DOHH2 (cell line): ENCODE results near the gene ZNRF2.

Experiments used
- H3F3A ChIP-seq: fragments of 200-600 bp; sonication (generic), shearing (Covaris generic); 2 replicates; pipeline ENCODE4 v1.6.0; 2016; ENCODE audit warnings: antibody characterized with exemption, mild to moderate bottlenecking; ENCODE audit not compliant: control insufficient read depth, insufficient read depth
- H3K27ac ChIP-seq: fragments of 200-600 bp; sonication (generic); 2 replicates; pipeline ENCODE4 v1.5.1; 2014; ENCODE audit warnings: low read depth, mild to moderate bottlenecking, low read length, moderate library complexity
- H3K27me3 ChIP-seq: fragments of 200-600 bp; sonication (generic); 2 replicates; pipeline ENCODE4 v1.6.1; 2014; ENCODE audit warnings: mild to moderate bottlenecking, low read length, mixed read lengths; ENCODE audit not compliant: control insufficient read depth
- H3K36me3 ChIP-seq: fragments of 200-600 bp; sonication (generic); 2 replicates; pipeline ENCODE4 v1.6.1; 2014; ENCODE audit warnings: mild to moderate bottlenecking, low read length, moderate library complexity, mixed read lengths; ENCODE audit not compliant: control insufficient read depth
- H3K4me1 ChIP-seq: fragments of 200-600 bp; sonication (generic); 2 replicates; pipeline ENCODE4 v1.6.1; 2014; ENCODE audit warnings: mild to moderate bottlenecking, low read length, mixed read lengths; ENCODE audit not compliant: control insufficient read depth
- H3K4me2 ChIP-seq: fragments of 200-600 bp; sonication (generic); 2 replicates; pipeline ENCODE4 v1.6.0; 2014; ENCODE audit warnings: mild to moderate bottlenecking, low read length, moderate library complexity
- H3K4me3 ChIP-seq: fragments of 200-600 bp; sonication (generic); 2 replicates; pipeline ENCODE4 v1.5.1; 2014; ENCODE audit warnings: mild to moderate bottlenecking, low read length, mixed read lengths
- H3K79me2 ChIP-seq: fragments of 200-600 bp; sonication (generic); 2 replicates; pipeline ENCODE4 v1.6.1; 2014; ENCODE audit warnings: mild to moderate bottlenecking, low read length, mixed read lengths; ENCODE audit not compliant: control insufficient read depth
- H3K9me2 ChIP-seq: fragments of 200-600 bp; sonication (generic); replicated peaks from 2 replicates; pipeline ENCODE4 v1.6.1; 2014; ENCODE audit warnings: mild to moderate bottlenecking, low read length, mixed read lengths; ENCODE audit not compliant: control insufficient read depth
- H3K9me3 ChIP-seq: fragments of 200-600 bp; sonication (generic); 2 replicates; pipeline ENCODE4 v1.6.1; 2014; ENCODE audit warnings: antibody characterized with exemption, low read length, mixed read lengths; ENCODE audit not compliant: control insufficient read depth, insufficient read depth
- H4K20me1 ChIP-seq: fragments of 200-600 bp; sonication (generic); 2 replicates; pipeline ENCODE4 v1.6.0; 2014; ENCODE audit warnings: low read depth, mild to moderate bottlenecking, antibody characterized with exemption, low read length, moderate library complexity; ENCODE audit not compliant: control insufficient read depth, insufficient read depth
- EZH2phosphoT487 ChIP-seq: fragments of 200-600 bp; sonication (generic); IDR thresholded peaks from 2 replicates; pipeline ENCODE4 v1.6.1; 2017; ENCODE audit warnings: borderline replicate concordance, mild to moderate bottlenecking, antibody characterized with exemption, low read length, moderate library complexity, mixed read lengths
- TF ChIP-seq, protein P1 (sequence below): fragments of 200-600 bp; sonication (generic); IDR thresholded peaks from one replicate; pipeline ENCODE4 v1.5.1; 2014; ENCODE audit warnings: antibody characterized with exemption, mild to moderate bottlenecking, low read depth, low read length; ENCODE audit not compliant: poor library complexity, severe bottlenecking

Gene ZNRF2

DNA sequence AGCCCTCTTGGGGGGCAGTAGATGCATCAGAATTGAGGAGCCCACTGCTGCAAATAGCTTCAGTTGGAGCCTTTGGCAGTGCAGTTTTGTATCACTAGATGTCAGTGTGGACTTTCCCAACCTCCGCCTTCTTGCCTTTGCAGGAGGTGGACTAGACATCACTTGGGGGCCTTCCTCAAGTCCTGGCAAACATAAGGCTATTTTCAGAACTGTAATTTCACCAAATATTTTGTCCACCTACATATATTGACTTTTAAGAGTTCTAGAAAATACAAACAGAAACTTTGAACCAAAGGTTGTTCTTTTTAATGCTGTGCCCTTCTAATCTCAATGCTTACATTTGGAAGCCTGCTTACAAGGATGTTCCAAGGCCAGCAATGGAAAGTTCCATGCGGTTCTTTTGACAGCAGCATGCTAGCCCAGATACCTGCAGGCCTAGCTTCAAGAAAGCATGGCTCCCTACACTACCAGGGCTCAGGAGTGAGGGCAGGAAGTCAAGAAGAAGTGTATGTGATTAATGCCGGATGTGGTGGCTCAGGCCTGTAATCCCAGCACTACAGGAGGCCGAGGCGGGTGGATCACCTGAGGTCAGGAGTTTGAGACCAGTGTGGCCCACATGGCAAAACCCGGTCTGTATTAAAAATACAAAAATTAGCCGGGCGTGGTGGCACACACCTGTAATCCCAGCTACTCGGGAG is 8.0 kb upstream of the ZNRF2 start:
- TF ChIP-seq EZH2phosphoT487: no peak
- TF ChIP-seq, protein P1, sequence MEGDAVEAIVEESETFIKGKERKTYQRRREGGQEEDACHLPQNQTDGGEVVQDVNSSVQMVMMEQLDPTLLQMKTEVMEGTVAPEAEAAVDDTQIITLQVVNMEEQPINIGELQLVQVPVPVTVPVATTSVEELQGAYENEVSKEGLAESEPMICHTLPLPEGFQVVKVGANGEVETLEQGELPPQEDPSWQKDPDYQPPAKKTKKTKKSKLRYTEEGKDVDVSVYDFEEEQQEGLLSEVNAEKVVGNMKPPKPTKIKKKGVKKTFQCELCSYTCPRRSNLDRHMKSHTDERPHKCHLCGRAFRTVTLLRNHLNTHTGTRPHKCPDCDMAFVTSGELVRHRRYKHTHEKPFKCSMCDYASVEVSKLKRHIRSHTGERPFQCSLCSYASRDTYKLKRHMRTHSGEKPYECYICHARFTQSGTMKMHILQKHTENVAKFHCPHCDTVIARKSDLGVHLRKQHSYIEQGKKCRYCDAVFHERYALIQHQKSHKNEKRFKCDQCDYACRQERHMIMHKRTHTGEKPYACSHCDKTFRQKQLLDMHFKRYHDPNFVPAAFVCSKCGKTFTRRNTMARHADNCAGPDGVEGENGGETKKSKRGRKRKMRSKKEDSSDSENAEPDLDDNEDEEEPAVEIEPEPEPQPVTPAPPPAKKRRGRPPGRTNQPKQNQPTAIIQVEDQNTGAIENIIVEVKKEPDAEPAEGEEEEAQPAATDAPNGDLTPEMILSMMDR: peak; percentile 99
- peaks cover 6% of the 10 kb centered on the region for H3K79me2 ChIP-seq
- peak overlapping the region; percentile 81 for H3K27ac ChIP-seq
- H3K9me2 ChIP-seq: no peaks in the 10 kb centered on the region
- H3K27me3 ChIP-seq: no peaks in the 10 kb centered on the region
- peaks cover 84% of the 10 kb centered on the region for H3K4me1 ChIP-seq
- H3F3A ChIP-seq: peaks cover 23% of the 10 kb centered on the region
- H3K4me2 ChIP-seq: peak overlapping the region; percentile 71
- H4K20me1 ChIP-seq: no peaks in the 10 kb centered on the region
- H3K9me3 ChIP-seq: no peaks in the 10 kb centered on the region
- H3K4me3 ChIP-seq: peak overlapping the region; percentile 54; the same call in 1 of the 2 replicates
- no peaks in the 10 kb centered on the region; the same call in 1 of the 2 replicates for H3K36me3 ChIP-seq

DNA sequence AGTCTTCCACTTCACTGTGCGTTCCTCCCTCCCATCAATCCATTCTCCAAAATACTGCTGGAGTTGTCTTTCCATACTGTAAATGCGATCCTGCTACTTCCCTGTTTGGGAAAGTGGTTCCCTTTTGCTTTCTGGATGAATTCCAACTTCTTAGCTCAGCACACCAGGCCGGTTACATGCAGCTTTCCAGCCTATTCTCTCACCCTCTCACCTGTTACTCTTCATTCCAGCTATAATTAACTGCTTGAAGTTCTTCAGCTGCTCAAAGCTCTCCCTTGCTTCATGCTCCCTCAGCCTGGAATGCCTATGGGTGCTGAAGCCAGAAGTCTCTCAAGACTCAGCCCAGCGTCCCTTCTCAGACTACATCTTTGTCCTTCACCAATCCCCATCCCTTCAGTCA is 6.0 kb upstream of the ZNRF2 start:
- Histone ChIP-seq H3K4me2 (peak overlapping the region; percentile 74), H3K79me2 (peaks cover 22% of the 10 kb centered on the region), H3K4me1 (peaks cover 99% of the 10 kb centered on the region), H3K27me3 (no peaks in the 10 kb centered on the region), H3K9me3 (no peaks in the 10 kb centered on the region), H3K4me3 (peak overlapping the region; percentile 57; the same call in 1 of the 2 replicates), H3K9me2 (no peaks in the 10 kb centered on the region), H4K20me1 (no peaks in the 10 kb centered on the region), H3K36me3 (no peaks in the 10 kb centered on the region; the same call in 1 of the 2 replicates), H3F3A (peaks cover 26% of the 10 kb centered on the region), H3K27ac (peak overlapping the region; percentile 81)
- TF ChIP-seq EZH2phosphoT487: no peak
- TF ChIP-seq, protein P1: no peak

DNA sequence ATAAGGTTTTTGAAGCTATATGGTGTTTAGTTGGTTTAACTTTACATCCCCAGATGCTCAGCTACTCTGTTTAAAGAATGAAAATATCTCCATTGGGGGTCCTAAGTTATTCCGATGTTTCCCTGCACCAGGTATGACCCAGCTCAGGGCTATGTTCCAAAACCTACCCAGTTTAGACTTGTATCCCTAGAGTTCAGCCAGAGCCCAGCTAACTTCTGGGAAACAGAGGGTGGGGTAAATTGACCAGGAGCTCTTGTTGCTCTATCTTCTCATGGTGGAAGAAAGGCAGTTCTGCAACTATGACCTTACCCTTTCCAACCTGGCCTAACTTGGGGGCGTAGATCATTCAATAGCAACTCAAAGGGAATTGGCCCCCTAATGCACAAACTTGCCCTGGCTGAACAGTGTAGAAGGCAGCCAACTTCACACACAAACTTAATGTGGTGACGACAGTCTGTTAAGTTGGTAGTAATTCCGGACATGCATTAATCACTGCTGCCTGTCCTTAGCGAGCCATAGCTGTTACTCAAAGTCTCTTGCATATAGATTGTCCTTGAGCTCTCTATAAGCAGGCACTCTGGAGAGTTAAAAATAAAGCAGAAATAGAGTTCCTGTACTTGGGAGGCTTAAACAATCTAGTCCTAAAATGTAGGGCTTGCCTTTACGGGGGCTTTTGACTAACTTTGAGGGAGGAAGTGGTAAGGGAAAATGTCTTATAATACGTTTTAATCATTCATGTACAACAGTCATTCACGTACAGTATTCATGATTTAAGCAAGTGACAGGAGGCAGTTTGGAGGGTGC is 5.3 kb upstream of the ZNRF2 start:
- H3K4me2 ChIP-seq: peak overlapping the region; percentile 74
- H4K20me1 ChIP-seq: no peaks in the 10 kb centered on the region
- H3K4me1 ChIP-seq: peaks cover 99% of the 10 kb centered on the region
- H3F3A ChIP-seq: peaks cover 26% of the 10 kb centered on the region
- peak overlapping the region; percentile 57 for H3K4me3 ChIP-seq
- no peaks in the 10 kb centered on the region for H3K9me3 ChIP-seq
- no peak for TF ChIP-seq EZH2phosphoT487
- TF ChIP-seq, protein P1: peak; percentile 15
- H3K79me2 ChIP-seq: peaks cover 27% of the 10 kb centered on the region
- peak overlapping the region; percentile 81 for H3K27ac ChIP-seq
- H3K36me3 ChIP-seq: no peaks in the 10 kb centered on the region; the same call in 1 of the 2 replicates
- H3K9me2 ChIP-seq: no peaks in the 10 kb centered on the region
- no peaks in the 10 kb centered on the region for H3K27me3 ChIP-seq
